ENCODE data around the gene COL4A1.

The COL4A1 gene

GRCh38 chr13:110103026-110103425, 203.9 kb downstream of the COL4A1 start:
- H3K36me3 ChIP-seq (ENCODE audit: control insufficient read depth, insufficient read depth, low read length): no peaks in the 10 kb centered on the region
- H3K9ac ChIP-seq (ENCODE audit: low read depth, low read length): no peak overlapping the region
- no peak overlapping the region for H3K27ac ChIP-seq (ENCODE audit: low read depth, low read length)
- H3K9me3 ChIP-seq (ENCODE audit: control insufficient read depth, insufficient read depth, low read length): peaks cover 8% of the 10 kb centered on the region; the same call in 1 of the 2 replicates
- no peaks in the 10 kb centered on the region for H3K27me3 ChIP-seq (ENCODE audit: control insufficient read depth, insufficient read depth, low read length)
- H3K4me3 ChIP-seq (ENCODE audit: low read depth, low read length): no peak overlapping the region
- H3K4me1 ChIP-seq (ENCODE audit: control insufficient read depth, insufficient read depth, low read length): no peaks in the 10 kb centered on the region

- no peaks in the 10 kb centered on the region for H3K4me1 ChIP-seq (ENCODE audit: control insufficient read depth, insufficient read depth, low read length)
- H3K4me3 ChIP-seq (ENCODE audit: low read depth, low read length): no peak overlapping the region
- no peak overlapping the region for H3K9ac ChIP-seq (ENCODE audit: low read depth, low read length)
- no peaks in the 10 kb centered on the region for H3K27me3 ChIP-seq (ENCODE audit: control insufficient read depth, insufficient read depth, low read length)
- no peaks in the 10 kb centered on the region for H3K36me3 ChIP-seq (ENCODE audit: control insufficient read depth, insufficient read depth, low read length)
- H3K9me3 ChIP-seq (ENCODE audit: control insufficient read depth, insufficient read depth, low read length): peaks cover 8% of the 10 kb centered on the region; the same call in 1 of the 2 replicates
- no peak overlapping the region for H3K27ac ChIP-seq (ENCODE audit: low read depth, low read length)
These were observed 204.9 kb downstream of the COL4A1 start for GRCh38 chr13:110102053-110102452.

GRCh38 chr13:110099922-110100321, 207.0 kb downstream of the COL4A1 start:
- H3K9me3 ChIP-seq (ENCODE audit: control insufficient read depth, insufficient read depth, low read length): peaks cover 8% of the 10 kb centered on the region; the same call in 1 of the 2 replicates
- no peak overlapping the region for H3K4me3 ChIP-seq (ENCODE audit: low read depth, low read length)
- no peaks in the 10 kb centered on the region for H3K4me1 ChIP-seq (ENCODE audit: control insufficient read depth, insufficient read depth, low read length)
- no peaks in the 10 kb centered on the region for H3K36me3 ChIP-seq (ENCODE audit: control insufficient read depth, insufficient read depth, low read length)
- H3K27ac ChIP-seq (ENCODE audit: low read depth, low read length): no peak overlapping the region
- no peaks in the 10 kb centered on the region for H3K27me3 ChIP-seq (ENCODE audit: control insufficient read depth, insufficient read depth, low read length)
- no peak overlapping the region for H3K9ac ChIP-seq (ENCODE audit: low read depth, low read length)
